Cardiac fibroblast (primary cell): ENCODE data around the gene HGFAC.

Experiments used
- DNase-seq, 2 donors: peaks; one replicate each; pipeline versions ENCODE4 v3.0.0 to v3.0.0-alpha.2; 2010; ENCODE audit warnings: low read depth in 2 of 2
- H3K4me3 ChIP-seq, 2 donors: replicated peaks in 1 of 2; 1 replicate in 1 of 2; 2 replicates in 1 of 2; pipeline ENCODE4 v1.5.1; 2011; ENCODE audit warnings: low read depth in 2 of 2, low read length in 2 of 2, mild to moderate bottlenecking in 2 of 2, moderate library complexity in 1 of 2
- TF ChIP-seq, protein P1 (sequence below): IDR thresholded peaks from one replicate; pipeline ENCODE4 v1.5.1; 2011; ENCODE audit warnings: low read depth, mild to moderate bottlenecking, low read length, inconsistent platforms

Gene HGFAC

DNA sequence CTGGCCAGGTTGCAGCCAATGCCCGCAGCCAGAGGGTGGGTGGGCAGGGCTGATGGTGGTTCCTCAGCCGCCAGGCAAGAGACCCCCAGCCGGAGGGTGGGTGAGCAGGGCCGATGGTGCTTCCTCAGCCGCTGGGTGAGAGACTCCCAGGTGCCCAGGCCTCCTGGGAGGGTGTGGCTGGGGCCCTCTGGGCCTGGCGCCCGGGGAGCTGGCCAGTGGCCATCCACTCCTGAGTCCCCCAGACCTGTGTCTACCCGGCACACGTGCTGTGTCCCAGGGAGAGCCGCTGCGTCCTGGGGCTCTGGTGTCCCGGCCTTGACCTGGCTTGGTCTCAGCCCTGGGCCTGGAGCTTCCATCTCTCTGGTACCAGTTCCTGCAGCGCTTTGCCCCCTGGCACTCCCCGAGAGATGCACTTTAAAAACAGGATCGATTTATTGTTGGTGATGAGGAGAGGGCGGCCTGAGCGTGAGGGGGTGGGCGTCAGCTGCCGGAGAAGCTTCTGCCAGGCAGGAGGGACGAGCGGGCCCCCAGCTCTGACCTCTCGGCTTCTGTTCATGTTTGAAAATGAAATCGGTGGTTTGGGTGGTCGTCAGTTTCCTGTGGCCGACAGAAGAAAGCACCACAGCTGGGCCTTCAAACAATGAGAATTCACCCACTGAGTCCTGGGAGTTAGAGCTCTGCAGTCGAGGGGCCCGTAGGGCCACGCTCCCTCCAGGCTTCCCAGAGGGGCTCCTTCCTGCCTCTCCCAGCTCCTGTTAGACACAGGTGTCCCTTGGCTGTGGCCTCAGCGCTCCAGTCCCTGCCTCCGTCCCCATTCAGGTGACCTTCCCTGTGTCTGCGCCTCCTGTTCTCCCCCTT lies 27.8 kb downstream of the HGFAC start:
- no peak overlapping the region for H3K4me3 ChIP-seq
- TF ChIP-seq, protein P1, sequence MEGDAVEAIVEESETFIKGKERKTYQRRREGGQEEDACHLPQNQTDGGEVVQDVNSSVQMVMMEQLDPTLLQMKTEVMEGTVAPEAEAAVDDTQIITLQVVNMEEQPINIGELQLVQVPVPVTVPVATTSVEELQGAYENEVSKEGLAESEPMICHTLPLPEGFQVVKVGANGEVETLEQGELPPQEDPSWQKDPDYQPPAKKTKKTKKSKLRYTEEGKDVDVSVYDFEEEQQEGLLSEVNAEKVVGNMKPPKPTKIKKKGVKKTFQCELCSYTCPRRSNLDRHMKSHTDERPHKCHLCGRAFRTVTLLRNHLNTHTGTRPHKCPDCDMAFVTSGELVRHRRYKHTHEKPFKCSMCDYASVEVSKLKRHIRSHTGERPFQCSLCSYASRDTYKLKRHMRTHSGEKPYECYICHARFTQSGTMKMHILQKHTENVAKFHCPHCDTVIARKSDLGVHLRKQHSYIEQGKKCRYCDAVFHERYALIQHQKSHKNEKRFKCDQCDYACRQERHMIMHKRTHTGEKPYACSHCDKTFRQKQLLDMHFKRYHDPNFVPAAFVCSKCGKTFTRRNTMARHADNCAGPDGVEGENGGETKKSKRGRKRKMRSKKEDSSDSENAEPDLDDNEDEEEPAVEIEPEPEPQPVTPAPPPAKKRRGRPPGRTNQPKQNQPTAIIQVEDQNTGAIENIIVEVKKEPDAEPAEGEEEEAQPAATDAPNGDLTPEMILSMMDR = no peak
- DNase-seq = no peak

DNA sequence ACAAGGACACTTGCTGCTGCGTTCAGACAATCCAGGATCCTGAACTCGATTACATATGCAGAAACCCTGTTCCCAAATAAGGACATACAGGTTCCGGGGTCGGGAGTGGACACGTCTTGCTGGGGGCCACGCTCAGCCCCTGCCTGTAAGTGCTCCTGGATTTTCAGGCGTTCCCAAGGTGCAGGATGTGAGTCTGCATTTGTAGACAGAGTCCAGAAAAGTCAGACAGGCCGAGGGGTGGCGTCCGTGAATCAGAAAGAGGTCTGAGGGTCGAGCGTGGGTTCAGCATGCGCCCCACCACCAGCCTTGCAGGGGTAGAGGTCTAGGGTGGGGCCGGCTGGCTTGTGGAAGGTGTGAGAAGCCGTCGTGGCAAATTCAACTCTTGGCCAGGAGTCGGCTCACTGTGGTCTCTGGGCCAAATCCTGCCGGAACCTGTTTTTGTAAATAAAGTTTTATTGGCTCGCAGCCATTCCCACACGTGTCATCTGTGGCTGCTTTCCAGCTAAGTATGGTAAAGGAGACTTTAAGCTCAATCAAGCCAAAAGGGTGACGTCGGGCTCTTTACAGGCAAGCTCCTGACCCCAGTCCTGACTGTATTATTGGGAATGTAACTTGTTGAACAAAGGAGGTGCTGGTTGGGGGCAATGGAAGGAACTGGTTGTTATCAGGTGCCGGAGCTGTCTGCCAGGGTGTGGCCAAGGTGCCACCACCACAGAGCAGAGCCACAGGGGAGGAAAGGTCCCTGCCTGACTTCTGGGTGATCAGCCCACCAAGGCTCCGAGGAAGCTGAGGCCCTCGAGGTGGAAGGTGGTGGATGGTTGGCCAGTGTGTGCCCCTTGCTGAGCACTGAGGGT lies 28.7 kb downstream of the HGFAC start:
- no peak overlapping the region for H3K4me3 ChIP-seq
- TF ChIP-seq, protein P1 = no peak
- peak; percentile 20 to 24 for DNase-seq

DNA sequence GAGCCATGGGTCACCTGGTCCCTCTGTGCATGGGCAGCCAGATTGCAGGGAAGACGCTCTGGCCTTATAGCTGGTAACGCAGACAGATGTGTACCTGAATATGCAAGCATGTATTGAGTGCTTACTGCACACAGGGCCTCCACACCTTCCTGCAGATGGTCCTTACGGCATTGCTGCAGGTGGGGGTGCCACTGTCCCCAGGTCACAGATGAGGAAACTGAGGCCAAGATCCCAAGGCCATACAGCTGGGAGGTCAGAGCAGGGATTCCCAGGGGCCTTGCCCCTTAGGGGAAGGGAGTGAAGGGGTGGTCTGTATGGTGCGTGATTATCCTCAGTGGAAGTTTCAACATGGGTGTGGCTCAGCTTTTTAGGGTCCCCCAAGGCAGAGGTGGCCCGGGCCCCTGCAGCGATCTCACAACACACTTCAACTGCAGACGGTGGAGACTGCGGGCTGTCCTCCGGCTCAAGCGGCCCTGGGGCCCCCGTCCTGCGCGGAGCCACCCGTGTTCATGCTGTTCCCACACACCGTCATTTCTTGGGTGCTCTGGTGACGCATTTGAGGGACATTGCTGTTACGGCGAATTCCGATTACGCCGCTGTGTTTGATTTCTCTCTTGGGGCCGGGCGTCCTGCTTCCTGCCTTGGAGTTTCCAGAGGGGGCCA lies 29.5 kb downstream of the HGFAC start:
- no peak overlapping the region for H3K4me3 ChIP-seq
- DNase-seq = no peak
- TF ChIP-seq, protein P1 = no peak

DNA sequence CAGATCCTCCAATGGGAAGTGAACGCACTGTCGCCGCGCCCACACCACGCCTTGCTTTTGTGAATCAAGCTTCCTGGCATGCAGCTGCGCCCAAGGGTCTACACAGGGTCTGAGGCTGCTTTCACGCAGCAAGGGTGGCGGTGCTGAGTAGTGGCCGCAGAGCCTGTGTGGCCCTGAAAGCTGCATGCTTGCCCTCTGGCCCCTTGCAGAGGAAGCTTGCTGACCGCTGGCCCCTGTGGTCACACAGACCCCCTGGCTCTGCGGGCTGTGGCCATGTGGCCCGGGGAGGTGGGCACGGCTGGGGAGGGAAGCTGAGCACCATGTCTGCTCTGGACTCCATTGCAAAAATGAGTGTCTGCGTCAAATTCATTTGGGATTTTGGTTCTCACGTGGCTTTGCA lies 30.1 kb downstream of the HGFAC start:
- no peak for DNase-seq
- TF ChIP-seq, protein P1 = no peak
- H3K4me3 ChIP-seq = no peak overlapping the region

DNA sequence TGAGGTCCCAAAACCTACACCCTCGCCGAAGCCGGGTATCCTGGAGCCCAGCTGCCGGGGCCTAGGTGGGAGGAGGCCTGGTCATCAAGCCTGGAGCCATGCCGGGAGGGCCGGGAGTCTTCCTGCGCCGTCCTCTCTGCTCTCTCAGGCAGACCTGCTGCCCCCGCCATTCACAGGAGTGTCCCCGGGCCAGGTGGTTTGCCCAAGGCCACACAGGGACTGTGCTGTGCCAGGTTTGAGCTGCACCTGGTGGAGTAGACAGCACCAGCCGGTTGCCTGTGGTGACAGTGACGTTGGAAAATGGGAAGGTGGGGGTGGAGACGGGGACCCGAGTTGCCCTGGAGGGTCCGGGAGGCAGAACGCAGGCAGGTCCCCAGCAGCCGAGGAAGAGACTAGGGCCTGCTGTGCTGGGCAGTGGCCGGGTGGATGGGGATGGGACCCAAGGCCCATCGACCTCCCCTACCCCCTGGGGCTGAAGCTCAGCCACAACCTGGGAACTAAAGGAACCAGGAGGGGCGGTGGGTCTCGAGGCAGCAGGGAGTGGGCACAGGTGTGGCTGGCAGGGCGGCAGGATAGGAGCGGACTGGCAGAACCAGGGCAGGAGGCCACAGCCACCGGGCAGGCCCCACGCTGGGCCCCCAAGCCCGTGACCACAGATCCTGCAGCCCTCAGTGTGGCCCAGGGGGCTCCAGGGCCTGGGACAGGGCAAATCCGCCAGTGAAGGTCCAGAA lies 30.8 kb downstream of the HGFAC start:
- TF ChIP-seq, protein P1 = no peak
- no peak overlapping the region for H3K4me3 ChIP-seq
- DNase-seq = no peak
